Activated CD4-positive, alpha-beta memory T cell treated with anti-CD3 and anti-CD28 coated beads, Interleukin-2, amount 10 ng/mL, durations not matched to agents 7 days and 5 days (primary cell): Measurements from ENCODE around the gene SOWAHD. TPM values are rescaled to one million over a fixed set of nuclear protein-coding genes. Genes with fewer than 3 reads are reported as not detected.
"Not testable (repeated sequence)": the region's sequence is repeated elsewhere in the genome, so short reads cannot be mapped to it uniquely, and the experiment has no call there.

ENCODE experiments used
- CTCF ChIA-PET: fragments of 350-600 bp; sonication (Branson Sonifier 250); formaldehyde crosslinking; loops from one replicate; lab custom pipeline; 2021; ENCODE audit warnings: antibody characterized with exemption, inconsistent platforms; lab: Charles Lee
- POLR2A ChIA-PET: fragments of 350-600 bp; sonication (Branson Sonifier 250); formaldehyde crosslinking; loops from one replicate; lab custom pipeline; 2021; ENCODE audit warnings: antibody characterized with exemption; lab: Charles Lee
- DNase-seq: peaks from one replicate; pipeline ENCODE4 v3.0.0-alpha.2; 2020
- H3K27ac Mint-ChIP-seq: one replicate; pipeline ENCODE4 v1.8.0; 2021; ENCODE audit warnings: mild to moderate bottlenecking, mixed read lengths
- H3K27me3 Mint-ChIP-seq: one replicate; pipeline ENCODE4 v1.8.0; 2021; ENCODE audit warnings: mixed read lengths
- H3K36me3 Mint-ChIP-seq: one replicate; pipeline ENCODE4 v1.8.0; 2021; ENCODE audit warnings: low read depth, mixed read lengths
- H3K4me1 Mint-ChIP-seq: one replicate; pipeline ENCODE4 v1.8.0; 2021; ENCODE audit warnings: mixed read lengths
- H3K4me3 Mint-ChIP-seq: one replicate; pipeline ENCODE4 v1.8.0; 2021; ENCODE audit warnings: mild to moderate bottlenecking, mixed read lengths
- H3K9me3 Mint-ChIP-seq: one replicate; pipeline ENCODE4 v1.8.0; 2021; ENCODE audit warnings: mixed read lengths
- total RNA-seq, 2 experiments: library from RNA; stranded (reverse); gene quantifications; one replicate each; pipeline ENCODE4 v1.2.3, GENCODE V29; 2021

The SOWAHD gene
- total RNA-seq, 2 experiments from 2014 or later: 1.9 TPM

DNA sequence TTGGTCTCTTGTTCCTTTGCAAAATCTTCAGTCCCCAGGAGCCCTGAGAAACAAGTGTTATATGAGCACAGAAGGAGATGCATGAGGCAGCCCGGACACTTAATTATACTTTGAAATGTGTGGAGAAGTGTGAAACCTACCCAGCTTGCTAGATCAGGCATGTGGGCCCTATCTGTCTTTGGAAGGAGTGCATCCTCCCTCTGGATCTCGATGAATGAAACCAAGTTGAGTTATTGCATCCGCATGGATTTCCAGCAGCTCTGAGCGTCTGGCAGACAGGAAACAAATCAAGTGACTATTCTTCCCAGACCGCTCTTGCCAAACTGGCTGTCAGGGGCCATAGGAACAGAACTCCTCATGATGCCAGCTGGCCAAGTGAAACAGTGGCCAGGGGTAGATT, 19.6 kb upstream of the SOWAHD start:
- ChIA-PET POLR2A (no interaction called here), CTCF (interaction anchor here (2.6 kb wide), 1 partner anchor 10 kb away, joined by 10 read pairs; no protein-coding TSS in a partner anchor)
- H3K27ac Mint-ChIP-seq: no peak overlapping the region
- no peaks in the 10 kb centered on the region for H3K36me3 Mint-ChIP-seq
- H3K4me1 Mint-ChIP-seq: no peaks in the 10 kb centered on the region
- no peaks in the 10 kb centered on the region for H3K9me3 Mint-ChIP-seq
- H3K27me3 Mint-ChIP-seq: no peaks in the 10 kb centered on the region
- H3K4me3 Mint-ChIP-seq: no peak overlapping the region
- no peak for DNase-seq

DNA sequence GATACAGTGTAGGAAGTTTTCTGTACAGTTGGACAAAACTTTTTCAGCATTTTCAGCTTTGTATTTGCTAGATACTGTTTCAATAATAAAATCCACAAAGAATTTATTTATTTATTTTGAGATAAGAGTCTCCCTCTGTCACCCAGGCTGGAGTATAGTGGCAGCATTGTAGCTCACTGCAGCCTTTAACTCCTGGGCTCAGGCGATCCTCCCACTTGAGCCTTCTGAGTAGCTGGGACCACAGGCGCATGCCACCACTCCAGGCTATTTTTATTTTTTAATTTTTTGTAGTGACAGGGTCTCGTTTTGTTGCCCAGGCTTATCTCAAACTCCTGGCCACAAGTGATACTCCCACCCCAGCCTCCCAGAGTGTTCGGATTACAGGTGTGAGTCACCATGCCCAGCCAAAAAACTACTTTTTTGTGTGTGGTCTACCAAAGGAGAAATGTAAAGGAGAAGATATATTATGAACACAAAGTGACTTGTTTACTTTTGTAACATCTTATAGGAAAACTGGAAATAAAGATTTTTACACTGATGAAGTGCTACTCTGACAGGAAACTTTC, 13.0 kb upstream of the SOWAHD start:
- Mint-ChIP-seq H3K27ac (no peak overlapping the region), H3K9me3 (no peaks in the 10 kb centered on the region), H3K4me3 (no peak overlapping the region), H3K36me3 (no peaks in the 10 kb centered on the region), H3K27me3 (no peaks in the 10 kb centered on the region), H3K4me1 (no peaks in the 10 kb centered on the region)
- no peak for DNase-seq
- ChIA-PET CTCF (interaction anchor here (0.6 to 2.4 kb wide), 4 partner anchors 8 to 128 kb away, joined by 3 to 8 read pairs (median 5); no protein-coding TSS in a partner anchor), POLR2A (interaction anchor here (0.6 kb wide), 1 partner anchor 207 kb away, joined by 4 read pairs; no protein-coding TSS in a partner anchor)

- not testable (repeated sequence) for H3K27ac Mint-ChIP-seq, H3K9me3 Mint-ChIP-seq, H3K4me3 Mint-ChIP-seq, H3K36me3 Mint-ChIP-seq, H3K27me3 Mint-ChIP-seq, DNase-seq
- ChIA-PET POLR2A (interaction anchor here (0.6 kb wide), 1 partner anchor 37 kb away, joined by 3 read pairs; no protein-coding TSS in a partner anchor), CTCF (interaction anchor here (0.9 to 1.1 kb wide), 2 partner anchors 140 to 145 kb away, joined by 3 read pairs; no protein-coding TSS in a partner anchor)
- peaks cover 16% of the 10 kb centered on the region for H3K4me1 Mint-ChIP-seq
Observed at GRCh38 chrX:119750131-119750530, 8.3 kb upstream of the SOWAHD start.

- peaks cover 22% of the 10 kb centered on the region for H3K4me1 Mint-ChIP-seq
- not testable (repeated sequence) for H3K4me3 Mint-ChIP-seq, DNase-seq, H3K27ac Mint-ChIP-seq, H3K27me3 Mint-ChIP-seq, H3K36me3 Mint-ChIP-seq, H3K9me3 Mint-ChIP-seq
- CTCF ChIA-PET: interaction anchor here (0.9 kb wide), 1 partner anchor 141 kb away, joined by 3 read pairs; no protein-coding TSS in a partner anchor
- POLR2A ChIA-PET: interaction anchor here (0.6 kb wide), 1 partner anchor 36 kb away, joined by 3 read pairs; no protein-coding TSS in a partner anchor
Observed at GRCh38 chrX:119750751-119751150, 7.6 kb upstream of the SOWAHD start.

DNA sequence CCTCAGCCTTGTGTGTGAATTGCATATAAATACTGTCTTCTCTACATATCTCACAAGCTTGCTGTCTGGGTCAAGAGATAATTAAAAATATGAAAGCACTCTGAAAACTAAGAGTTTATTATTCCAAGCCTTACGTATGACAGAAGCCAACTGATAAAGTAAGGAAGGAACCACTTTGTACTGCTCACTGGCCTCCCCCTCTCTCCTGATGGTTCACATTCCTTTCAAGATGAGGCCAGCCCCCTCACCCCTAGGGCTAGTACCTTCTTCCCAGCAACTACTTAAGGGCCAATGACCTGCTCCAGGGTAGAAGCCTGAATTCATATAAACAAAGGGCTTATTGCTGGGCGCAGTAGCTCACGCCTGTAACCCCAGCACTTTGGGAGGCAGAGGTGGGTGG, 5.4 kb upstream of the SOWAHD start:
- H3K36me3 Mint-ChIP-seq: no peaks in the 10 kb centered on the region
- CTCF ChIA-PET: interaction anchor here (0.6 to 2.4 kb wide), 7 partner anchors 8 to 117 kb away, joined by 3 to 8 read pairs (median 3); partner anchors contain the start of gene RPL39

GRCh38 chrX:119753639-119754257, 4.6 kb upstream of the SOWAHD start:
- DNase-seq: peak; percentile 59
- Mint-ChIP-seq H3K9me3 (no peaks in the 10 kb centered on the region), H3K36me3 (no peaks in the 10 kb centered on the region), H3K4me1 (peaks cover 44% of the 10 kb centered on the region), H3K27me3 (no peaks in the 10 kb centered on the region), H3K27ac (peak overlapping the region; percentile 100), H3K4me3 (peak overlapping the region; percentile 8)
- ChIA-PET POLR2A (interaction anchor here (1.0 to 7.9 kb wide), 7 partner anchors 31 to 284 kb away, joined by 3 to 75 read pairs (median 4); partner anchors contain the start of genes RPL39 and SEPTIN6), CTCF (interaction anchor here (0.6 to 2.4 kb wide), 12 partner anchors 8 to 116 kb away, joined by 3 to 8 read pairs (median 3); partner anchors contain the start of genes RPL39 and SEPTIN6)

More for the DNA sequence above, 5.4 kb upstream of the SOWAHD start:
- H3K9me3 Mint-ChIP-seq: no peaks in the 10 kb centered on the region
- no peak for DNase-seq
- POLR2A ChIA-PET: interaction anchor here (1.0 to 7.9 kb wide), 5 partner anchors 38 to 284 kb away, joined by 3 to 75 read pairs (median 4); partner anchors contain the start of genes RPL39 and SEPTIN6
- peaks cover 44% of the 10 kb centered on the region for H3K4me1 Mint-ChIP-seq
- H3K27me3 Mint-ChIP-seq: no peaks in the 10 kb centered on the region
- no peak overlapping the region for H3K4me3 Mint-ChIP-seq
- H3K27ac Mint-ChIP-seq: peak overlapping the region; percentile 100

- H3K9me3 Mint-ChIP-seq: no peaks in the 10 kb centered on the region
- ChIA-PET POLR2A (interaction anchor here (1.2 to 7.9 kb wide), 12 partner anchors 26 to 287 kb away, joined by 3 to 75 read pairs (median 7); partner anchors contain the start of genes NDUFA1, NKRF, RNF113A and RPL39), CTCF (interaction anchor here (0.6 to 1.8 kb wide), 11 partner anchors 14 to 287 kb away, joined by 3 to 5 read pairs (median 4); partner anchors contain the start of gene RPL39)
- peaks cover 53% of the 10 kb centered on the region for H3K4me1 Mint-ChIP-seq
- no peaks in the 10 kb centered on the region for H3K27me3 Mint-ChIP-seq
- H3K27ac Mint-ChIP-seq: peak overlapping the region; percentile 100
- no peaks in the 10 kb centered on the region for H3K36me3 Mint-ChIP-seq
- peak; percentile 78 for DNase-seq
- H3K4me3 Mint-ChIP-seq: peak overlapping the region; percentile 65
Observed at GRCh38 chrX:119755981-119756533, 2.3 kb upstream of the SOWAHD start.

- Mint-ChIP-seq H3K27me3 (no peaks in the 10 kb centered on the region), H3K27ac (peak overlapping the region; percentile 100), H3K4me1 (peaks cover 53% of the 10 kb centered on the region), H3K9me3 (no peaks in the 10 kb centered on the region), H3K36me3 (no peaks in the 10 kb centered on the region), H3K4me3 (peak overlapping the region; percentile 65)
- peak; percentile 26 for DNase-seq
- ChIA-PET CTCF (interaction anchor here (1.3 to 3.2 kb wide), 10 partner anchors 15 to 288 kb away, joined by 3 to 16 read pairs (median 4); partner anchors contain the start of gene RPL39), POLR2A (interaction anchor here (0.8 to 7.9 kb wide), 11 partner anchors 8 to 288 kb away, joined by 3 to 75 read pairs (median 8); partner anchors contain the start of genes NDUFA1, NKRF, RNF113A and RPL39)
Observed at GRCh38 chrX:119756926-119757635, 1.3 kb upstream of the SOWAHD start.

GRCh38 chrX:119757646-119757978, 776 bp upstream of the SOWAHD start:
- ChIA-PET POLR2A (interaction anchor here (0.9 to 7.9 kb wide), 13 partner anchors 9 to 289 kb away, joined by 3 to 75 read pairs (median 8); partner anchors contain the start of genes NDUFA1, NKRF, RNF113A and RPL39), CTCF (interaction anchor here (1.2 to 3.2 kb wide), 10 partner anchors 18 to 123 kb away, joined by 3 to 16 read pairs (median 4); no protein-coding TSS in a partner anchor)
- no peaks in the 10 kb centered on the region for H3K9me3 Mint-ChIP-seq
- H3K4me3 Mint-ChIP-seq: peak overlapping the region; percentile 65
- no peaks in the 10 kb centered on the region for H3K36me3 Mint-ChIP-seq
- H3K27ac Mint-ChIP-seq: peak overlapping the region; percentile 100
- H3K27me3 Mint-ChIP-seq: no peaks in the 10 kb centered on the region
- no peak for DNase-seq
- peaks cover 53% of the 10 kb centered on the region for H3K4me1 Mint-ChIP-seq

DNA sequence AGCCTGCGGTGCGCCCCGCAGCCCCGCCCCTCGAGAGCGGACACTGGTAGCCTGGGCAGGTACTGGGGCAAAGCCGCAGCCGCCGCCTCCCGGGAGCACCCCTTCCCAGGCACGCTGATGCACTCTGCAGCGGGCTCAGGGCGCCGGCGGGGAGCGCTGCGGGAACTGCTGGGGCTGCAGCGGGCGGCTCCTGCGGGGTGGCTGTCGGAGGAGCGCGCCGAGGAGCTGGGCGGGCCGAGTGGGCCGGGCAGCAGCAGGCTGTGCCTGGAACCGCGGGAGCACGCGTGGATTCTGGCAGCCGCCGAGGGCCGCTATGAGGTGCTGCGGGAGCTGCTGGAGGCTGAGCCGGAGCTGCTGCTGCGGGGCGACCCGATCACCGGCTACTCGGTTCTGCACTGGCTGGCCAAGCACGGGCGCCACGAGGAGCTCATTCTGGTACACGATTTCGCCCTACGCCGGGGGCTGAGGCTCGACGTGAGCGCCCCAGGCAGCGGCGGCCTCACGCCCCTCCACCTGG, 401 bp downstream of the SOWAHD start:
- Mint-ChIP-seq H3K27me3 (no peaks in the 10 kb centered on the region), H3K9me3 (no peaks in the 10 kb centered on the region), H3K27ac (no peak overlapping the region), H3K4me3 (peak overlapping the region; percentile 48), H3K4me1 (peaks cover 58% of the 10 kb centered on the region), H3K36me3 (no peaks in the 10 kb centered on the region)
- peak; percentile 39 for DNase-seq
- ChIA-PET POLR2A (interaction anchor here (0.7 to 7.9 kb wide), 13 partner anchors 10 to 291 kb away, joined by 3 to 75 read pairs (median 6); partner anchors contain the start of genes NDUFA1, RNF113A, RPL39 and SEPTIN6), CTCF (interaction anchor here (0.6 to 3.2 kb wide), 7 partner anchors 16 to 276 kb away, joined by 3 to 16 read pairs (median 4); no protein-coding TSS in a partner anchor)

GRCh38 chrX:119759248-119759766, 919 bp downstream of the SOWAHD start:
- DNase-seq: no peak
- Mint-ChIP-seq H3K27ac (no peak overlapping the region), H3K36me3 (no peaks in the 10 kb centered on the region), H3K9me3 (no peaks in the 10 kb centered on the region), H3K4me1 (peaks cover 53% of the 10 kb centered on the region), H3K27me3 (no peaks in the 10 kb centered on the region), H3K4me3 (peak overlapping the region; percentile 48)
- ChIA-PET POLR2A (interaction anchor here (0.8 to 7.9 kb wide), 8 partner anchors 16 to 291 kb away, joined by 3 to 75 read pairs (median 8); partner anchors contain the start of genes RPL39, SEPTIN6, SLC25A5 and UBE2A), CTCF (interaction anchor here (2.4 to 3.2 kb wide), 2 partner anchors 16 to 25 kb away, joined by 11 to 16 read pairs; no protein-coding TSS in a partner anchor)
